ENCODE measurements around the gene ZP1.
"Not testable (repeated sequence)": the region's sequence is repeated elsewhere in the genome, so short reads cannot be mapped to it uniquely, and the experiment has no call there.

Gene ZP1

GRCh38 chr11:60866911-60867870, at the start of gene ZP1:
TSS of gene ZP1 (plus strand) at chr11:60867542. CDS start at chr11:60867562, 20 bp downstream.
- DNase-seq = no peak

- DNase-seq = no peak
Measured at GRCh38 chr11:60818057-60818456, 49.3 kb upstream of the ZP1 start.

- DNase-seq = no peak
Measured at GRCh38 chr11:60821827-60822599, 45.3 kb upstream of the ZP1 start.

GRCh38 chr11:60823745-60824306, 43.5 kb upstream of the ZP1 start:
- not testable (repeated sequence) for DNase-seq

- DNase-seq = no peak
Measured at GRCh38 chr11:60825118-60825517, 42.2 kb upstream of the ZP1 start.

GRCh38 chr11:60825790-60826189, 41.6 kb upstream of the ZP1 start:
- no peak for DNase-seq

- DNase-seq = peak in 1 of 2 donors; percentile 55
Measured at GRCh38 chr11:60830478-60831142, 36.7 kb upstream of the ZP1 start.

GRCh38 chr11:60831143-60831500, 36.2 kb upstream of the ZP1 start:
- DNase-seq = peak; percentile 38 to 69

- no peak for DNase-seq
Measured at GRCh38 chr11:60831501-60832079, 35.8 kb upstream of the ZP1 start.

- no peak for DNase-seq
Measured at GRCh38 chr11:60834742-60835533, 32.4 kb upstream of the ZP1 start.

- DNase-seq = no peak
Measured at GRCh38 chr11:60835534-60835846, 31.9 kb upstream of the ZP1 start.

- DNase-seq = no peak
Measured at GRCh38 chr11:60836866-60837515, 30.4 kb upstream of the ZP1 start.

- no peak for DNase-seq
Measured at GRCh38 chr11:60838132-60838531, 29.2 kb upstream of the ZP1 start.

GRCh38 chr11:60840470-60841430, 26.6 kb upstream of the ZP1 start:
- no peak for DNase-seq

GRCh38 chr11:60841797-60842667, 25.3 kb upstream of the ZP1 start, which contains the start of gene CCDC86:
TSS of gene CCDC86 (plus strand) at chr11:60842113. CDS start at chr11:60842125, 12 bp downstream.
- peak; percentile 83 to 93 for DNase-seq

GRCh38 chr11:60842668-60843600, 24.4 kb upstream of the ZP1 start:
- DNase-seq = no peak

- no peak for DNase-seq
Measured at GRCh38 chr11:60844045-60844869, 23.1 kb upstream of the ZP1 start.
